Measurements from ENCODE around the gene FZD1. TPM values are rescaled to one million over a fixed set of nuclear protein-coding genes. Genes with fewer than 3 reads are reported as not detected.

The FZD1 gene
- total RNA-seq, 1 experiment from 2014 or later: 1.5 TPM

- no peak overlapping the region for H3K27ac Mint-ChIP-seq (ENCODE audit: unreplicated experiment)
- H3K4me3 Mint-ChIP-seq (ENCODE audit: unreplicated experiment): no peak overlapping the region
- DNase-seq: no peak
- intact Hi-C loops (cut with micrococcal nuclease; ENCODE audit: unreplicated experiment): no loop called here
- no peaks in the 10 kb centered on the region for H3K4me1 Mint-ChIP-seq (ENCODE audit: low read depth, unreplicated experiment)
- no TSS peak for BruUV-seq (replicated peaks)
- peaks cover 6% of the 10 kb centered on the region for H3K27me3 Mint-ChIP-seq (ENCODE audit: insufficient read depth, unreplicated experiment)
- Histone ChIP-seq H3K9me3 (no peaks in the 10 kb centered on the region), H3K4me3 (ENCODE audit: low read depth, low read length) (no peak overlapping the region), H3K36me3 (ENCODE audit: control insufficient read depth, insufficient read depth, low read length) (no peaks in the 10 kb centered on the region), H3K27me3 (replicated peaks; ENCODE audit: control insufficient read depth, insufficient read depth, low read length) (no peaks in the 10 kb centered on the region; the same call in 1 of the 2 replicates), H3K4me1 (no peaks in the 10 kb centered on the region)
- CTCF ChIA-PET: no interaction called here
- H3K9me3 Mint-ChIP-seq (ENCODE audit: unreplicated experiment): no peaks in the 10 kb centered on the region
- H3K36me3 Mint-ChIP-seq (ENCODE audit: insufficient read depth, unreplicated experiment): no peaks in the 10 kb centered on the region
- TF ChIP-seq, protein P1, sequence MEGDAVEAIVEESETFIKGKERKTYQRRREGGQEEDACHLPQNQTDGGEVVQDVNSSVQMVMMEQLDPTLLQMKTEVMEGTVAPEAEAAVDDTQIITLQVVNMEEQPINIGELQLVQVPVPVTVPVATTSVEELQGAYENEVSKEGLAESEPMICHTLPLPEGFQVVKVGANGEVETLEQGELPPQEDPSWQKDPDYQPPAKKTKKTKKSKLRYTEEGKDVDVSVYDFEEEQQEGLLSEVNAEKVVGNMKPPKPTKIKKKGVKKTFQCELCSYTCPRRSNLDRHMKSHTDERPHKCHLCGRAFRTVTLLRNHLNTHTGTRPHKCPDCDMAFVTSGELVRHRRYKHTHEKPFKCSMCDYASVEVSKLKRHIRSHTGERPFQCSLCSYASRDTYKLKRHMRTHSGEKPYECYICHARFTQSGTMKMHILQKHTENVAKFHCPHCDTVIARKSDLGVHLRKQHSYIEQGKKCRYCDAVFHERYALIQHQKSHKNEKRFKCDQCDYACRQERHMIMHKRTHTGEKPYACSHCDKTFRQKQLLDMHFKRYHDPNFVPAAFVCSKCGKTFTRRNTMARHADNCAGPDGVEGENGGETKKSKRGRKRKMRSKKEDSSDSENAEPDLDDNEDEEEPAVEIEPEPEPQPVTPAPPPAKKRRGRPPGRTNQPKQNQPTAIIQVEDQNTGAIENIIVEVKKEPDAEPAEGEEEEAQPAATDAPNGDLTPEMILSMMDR (IDR thresholded peaks at IDR 0.05; ENCODE audit: insufficient read depth in 1 of 2, low read depth in 1 of 2, low read length in 1 of 2, severe bottlenecking in 1 of 2, unreplicated experiment in 1 of 2): no peak
- POLR2A ChIA-PET: no interaction called here
Measured at GRCh38 chr7:91243591-91244301, 20.5 kb upstream of the FZD1 start.

GRCh38 chr7:91247500-91247899, 16.7 kb upstream of the FZD1 start:
- Mint-ChIP-seq H3K4me3 (ENCODE audit: unreplicated experiment) (no peak overlapping the region), H3K36me3 (ENCODE audit: insufficient read depth, unreplicated experiment) (no peaks in the 10 kb centered on the region), H3K27me3 (ENCODE audit: insufficient read depth, unreplicated experiment) (peaks cover 6% of the 10 kb centered on the region), H3K27ac (ENCODE audit: unreplicated experiment) (no peak overlapping the region), H3K4me1 (ENCODE audit: low read depth, unreplicated experiment) (no peaks in the 10 kb centered on the region), H3K9me3 (ENCODE audit: unreplicated experiment) (no peaks in the 10 kb centered on the region)
- H3K27me3 ChIP-seq (replicated peaks; ENCODE audit: control insufficient read depth, insufficient read depth, low read length): no peaks in the 10 kb centered on the region; the same call in 1 of the 2 replicates
- H3K4me1 ChIP-seq: no peaks in the 10 kb centered on the region
- no peak for DNase-seq
- H3K36me3 ChIP-seq (ENCODE audit: control insufficient read depth, insufficient read depth, low read length): no peaks in the 10 kb centered on the region
- POLR2A ChIA-PET: no interaction called here
- intact Hi-C loops (cut with micrococcal nuclease; ENCODE audit: unreplicated experiment): no loop called here
- TF ChIP-seq, protein P1 (IDR thresholded peaks at IDR 0.05; ENCODE audit: insufficient read depth in 1 of 2, low read depth in 1 of 2, low read length in 1 of 2, severe bottlenecking in 1 of 2, unreplicated experiment in 1 of 2): peak in 1 of 2 experiments; percentile 23
- no TSS peak for BruUV-seq (replicated peaks)
- CTCF ChIA-PET: no interaction called here
- no peak overlapping the region for H3K4me3 ChIP-seq (ENCODE audit: low read depth, low read length)
- H3K9me3 ChIP-seq: no peaks in the 10 kb centered on the region

- Mint-ChIP-seq H3K27ac (ENCODE audit: unreplicated experiment) (no peak overlapping the region), H3K27me3 (ENCODE audit: insufficient read depth, unreplicated experiment) (peaks cover 11% of the 10 kb centered on the region), H3K36me3 (ENCODE audit: insufficient read depth, unreplicated experiment) (no peaks in the 10 kb centered on the region), H3K4me1 (ENCODE audit: low read depth, unreplicated experiment) (no peaks in the 10 kb centered on the region), H3K9me3 (ENCODE audit: unreplicated experiment) (no peaks in the 10 kb centered on the region), H3K4me3 (ENCODE audit: unreplicated experiment) (no peak overlapping the region)
- BruUV-seq (replicated peaks): no TSS peak
- no peaks in the 10 kb centered on the region for H3K36me3 ChIP-seq (ENCODE audit: control insufficient read depth, insufficient read depth, low read length)
- ChIA-PET POLR2A (no interaction called here), CTCF (no interaction called here)
- intact Hi-C loops (cut with micrococcal nuclease; ENCODE audit: unreplicated experiment): no loop called here
- H3K4me3 ChIP-seq (ENCODE audit: low read depth, low read length): no peak overlapping the region
- H3K27me3 ChIP-seq (replicated peaks; ENCODE audit: control insufficient read depth, insufficient read depth, low read length): no peaks in the 10 kb centered on the region; the same call in 1 of the 2 replicates
- TF ChIP-seq, protein P1 (IDR thresholded peaks at IDR 0.05; ENCODE audit: insufficient read depth in 1 of 2, low read depth in 1 of 2, low read length in 1 of 2, severe bottlenecking in 1 of 2, unreplicated experiment in 1 of 2): no peak
- no peak for DNase-seq
- H3K9me3 ChIP-seq: no peaks in the 10 kb centered on the region
- no peaks in the 10 kb centered on the region for H3K4me1 ChIP-seq
Measured at GRCh38 chr7:91248996-91249395, 15.2 kb upstream of the FZD1 start.

Data from Caco-2 (cell line).